Mesodermal cell (in vitro differentiated cells): ENCODE measurements around the gene OSM.

Source experiments
- H3K27ac ChIP-seq: 2 replicates; pipeline ENCODE4 v1.7.0; 2013; ENCODE audit warnings: mild to moderate bottlenecking, low read depth, low read length, moderate library complexity; ENCODE audit not compliant: severe bottlenecking
- H3K36me3 ChIP-seq: 2 replicates; pipeline ENCODE4 v1.7.1; 2013; ENCODE audit warnings: mild to moderate bottlenecking, low read length, moderate library complexity; ENCODE audit not compliant: control insufficient read depth, insufficient read depth
- H3K4me1 ChIP-seq: one replicate; pipeline ENCODE4 v1.7.1; 2013; ENCODE audit warnings: mild to moderate bottlenecking, low read length; ENCODE audit not compliant: insufficient read depth, control insufficient read depth, poor library complexity, severe bottlenecking
- H3K4me3 ChIP-seq: 2 replicates; pipeline ENCODE4 v1.7.0; 2013; ENCODE audit warnings: low read length, control low read depth, mild to moderate bottlenecking; ENCODE audit not compliant: insufficient read depth, poor library complexity, severe bottlenecking; ENCODE audit errors: extremely low read depth
- H3K9me3 ChIP-seq: 2 replicates; pipeline ENCODE4 v1.7.1; 2013; ENCODE audit warnings: mild to moderate bottlenecking, low read length, moderate library complexity; ENCODE audit not compliant: control insufficient read depth
- WGBS, 2 experiments: methylation state at CpG; one replicate each; pipeline ENCODE4 v1.1.5; 2013; ENCODE audit warnings: missing lambda C conversion rate in 2 of 2; ENCODE audit not compliant: insufficient coverage in 2 of 2; 5-methylcytosine and 5-hydroxymethylcytosine counted together

OSM gene

GRCh38 chr22:30212996-30213441, 53.6 kb downstream of the OSM start:
- no peak overlapping the region for H3K4me3 ChIP-seq
- WGBS, 2 experiments: 90 to 100% methylated on average over 1 to 3 of the region's 8 CpGs
- no peaks in the 10 kb centered on the region for H3K36me3 ChIP-seq
- H3K9me3 ChIP-seq: no peaks in the 10 kb centered on the region
- H3K27ac ChIP-seq: no peak overlapping the region
- peaks cover 31% of the 10 kb centered on the region for H3K4me1 ChIP-seq
